22Rv1 (cell line): ENCODE data around the gene KIFC3.
"Not testable (repeated sequence)": the region's sequence is repeated elsewhere in the genome, so short reads cannot be mapped to it uniquely, and the experiment has no call there.

ENCODE experiments used
- ZFX ChIP-seq: fragments of 450-650 bp; IDR thresholded peaks from 2 replicates; pipeline ENCODE4 v1.6.1; 2017; ENCODE audit warnings: antibody characterized with exemption, borderline replicate concordance
- TF ChIP-seq, protein P1 (sequence below): fragments of 450-650 bp; IDR thresholded peaks from 2 replicates; pipeline ENCODE4 v1.5.1; 2017; ENCODE audit warnings: mild to moderate bottlenecking

DNA sequence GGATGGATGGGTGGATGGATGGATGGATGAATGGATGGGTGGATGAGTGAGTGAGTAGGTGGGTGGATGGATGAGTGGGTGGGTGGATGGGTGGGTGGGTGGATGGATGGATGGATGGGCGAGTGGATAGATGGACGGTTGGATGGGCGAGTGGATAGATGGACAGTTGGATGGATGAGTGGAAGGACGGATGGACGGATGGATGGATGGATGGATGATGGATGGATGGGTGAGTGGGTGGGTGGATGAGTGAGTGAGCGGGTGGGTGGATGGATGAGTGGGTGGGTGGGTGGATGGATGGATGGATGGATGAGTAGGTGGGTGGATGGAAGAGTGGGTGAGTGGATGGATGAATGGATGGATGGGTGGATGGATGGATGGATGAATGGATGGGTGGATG, 72.4 kb downstream of the KIFC3 start:
- TF ChIP-seq, protein P1, sequence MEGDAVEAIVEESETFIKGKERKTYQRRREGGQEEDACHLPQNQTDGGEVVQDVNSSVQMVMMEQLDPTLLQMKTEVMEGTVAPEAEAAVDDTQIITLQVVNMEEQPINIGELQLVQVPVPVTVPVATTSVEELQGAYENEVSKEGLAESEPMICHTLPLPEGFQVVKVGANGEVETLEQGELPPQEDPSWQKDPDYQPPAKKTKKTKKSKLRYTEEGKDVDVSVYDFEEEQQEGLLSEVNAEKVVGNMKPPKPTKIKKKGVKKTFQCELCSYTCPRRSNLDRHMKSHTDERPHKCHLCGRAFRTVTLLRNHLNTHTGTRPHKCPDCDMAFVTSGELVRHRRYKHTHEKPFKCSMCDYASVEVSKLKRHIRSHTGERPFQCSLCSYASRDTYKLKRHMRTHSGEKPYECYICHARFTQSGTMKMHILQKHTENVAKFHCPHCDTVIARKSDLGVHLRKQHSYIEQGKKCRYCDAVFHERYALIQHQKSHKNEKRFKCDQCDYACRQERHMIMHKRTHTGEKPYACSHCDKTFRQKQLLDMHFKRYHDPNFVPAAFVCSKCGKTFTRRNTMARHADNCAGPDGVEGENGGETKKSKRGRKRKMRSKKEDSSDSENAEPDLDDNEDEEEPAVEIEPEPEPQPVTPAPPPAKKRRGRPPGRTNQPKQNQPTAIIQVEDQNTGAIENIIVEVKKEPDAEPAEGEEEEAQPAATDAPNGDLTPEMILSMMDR: not testable (repeated sequence)
- not testable (repeated sequence) for TF ChIP-seq ZFX
